NCI-H524 (cell line): ENCODE measurements around the gene TMEM179.

Experiments
- DNase-seq, 2 experiments: peaks; one replicate each; lab custom pipeline; 2025; lab: John Stamatoyannopoulos, UW

The TMEM179 gene

GRCh38 chr14:104598910-104599273 is 5.7 kb downstream of the TMEM179 start:
- DNase-seq, result no peak

- DNase-seq, result no peak
These were observed 6.3 kb downstream of the TMEM179 start for GRCh38 chr14:104598039-104598909.

GRCh38 chr14:104597576-104597975 is 7.0 kb downstream of the TMEM179 start:
- DNase-seq, result no peak

GRCh38 chr14:104596927-104597351 is 7.6 kb downstream of the TMEM179 start:
- DNase-seq, result no peak

- no peak for DNase-seq
These were observed 8.1 kb downstream of the TMEM179 start for GRCh38 chr14:104596451-104596918.

GRCh38 chr14:104595911-104596450 is 8.6 kb downstream of the TMEM179 start:
- no peak for DNase-seq

- DNase-seq, result no peak
These were observed 9.4 kb downstream of the TMEM179 start for GRCh38 chr14:104595116-104595675.

- DNase-seq, result no peak
These were observed 10.1 kb downstream of the TMEM179 start for GRCh38 chr14:104594310-104595046.

GRCh38 chr14:104593710-104594136 is 10.8 kb downstream of the TMEM179 start:
- no peak for DNase-seq

- DNase-seq, result peak in 1 of 2 experiments; percentile 23
These were observed 11.3 kb downstream of the TMEM179 start for GRCh38 chr14:104593241-104593701.

GRCh38 chr14:104592785-104593184 is 11.8 kb downstream of the TMEM179 start:
- peak in 1 of 2 experiments; percentile 43 for DNase-seq

- DNase-seq, result no peak
These were observed 12.3 kb downstream of the TMEM179 start for GRCh38 chr14:104592292-104592672.

- no peak for DNase-seq
These were observed 12.9 kb downstream of the TMEM179 start for GRCh38 chr14:104591506-104592291.

- no peak for DNase-seq
These were observed 13.5 kb downstream of the TMEM179 start for GRCh38 chr14:104591031-104591430.

- no peak for DNase-seq
These were observed 14.2 kb downstream of the TMEM179 start for GRCh38 chr14:104590240-104590965.

GRCh38 chr14:104589338-104590195 is 15.0 kb downstream of the TMEM179 start:
- DNase-seq, result no peak

GRCh38 chr14:104588066-104588857 is 16.3 kb downstream of the TMEM179 start:
- DNase-seq, result no peak

GRCh38 chr14:104587641-104588040 is 16.9 kb downstream of the TMEM179 start:
- DNase-seq, result no peak
